GM20431 (cell line): ENCODE results near the gene IKBKG.
"Not testable (repeated sequence)": the region's sequence is repeated elsewhere in the genome, so short reads cannot be mapped to it uniquely, and the experiment has no call there.

Experiments
- in situ Hi-C: fragments of 300-500 bp; cut with MseI, MboI; formaldehyde crosslinking; loops from one replicate; pipeline ENCODE4 v1.15.0; 2020; ENCODE audit warnings: low sequenced_read_pairs; ENCODE audit not compliant: unreplicated experiment

IKBKG gene

GRCh38 chrX:154549766-154550165 is 2.3 kb downstream of the IKBKG start:
- in situ Hi-C loops: no loop called here

GRCh38 chrX:154552112-154552806 is 4.8 kb downstream of the IKBKG start:
- in situ Hi-C loops: not testable (repeated sequence)

- in situ Hi-C loops: not testable (repeated sequence)
Observed at GRCh38 chrX:154558060-154558690, 10.8 kb downstream of the IKBKG start.

GRCh38 chrX:154558896-154559295 is 11.5 kb downstream of the IKBKG start:
- in situ Hi-C loops: not testable (repeated sequence)

GRCh38 chrX:154560326-154560725 is 12.9 kb downstream of the IKBKG start:
- in situ Hi-C loops: not testable (repeated sequence)

GRCh38 chrX:154562295-154562694 is 14.9 kb downstream of the IKBKG start:
- in situ Hi-C loops: not testable (repeated sequence)

- in situ Hi-C loops: not testable (repeated sequence)
Observed at GRCh38 chrX:154570361-154570760, 22.9 kb downstream of the IKBKG start.

- in situ Hi-C loops: not testable (repeated sequence)
Observed at GRCh38 chrX:154573061-154573460, 25.6 kb downstream of the IKBKG start.

GRCh38 chrX:154575076-154575475 is 27.7 kb downstream of the IKBKG start:
- in situ Hi-C loops: not testable (repeated sequence)

- in situ Hi-C loops: not testable (repeated sequence)
Observed at GRCh38 chrX:154582994-154583393, 35.6 kb downstream of the IKBKG start.

GRCh38 chrX:154584585-154585183 is 37.3 kb downstream of the IKBKG start, which contains the start of gene CTAG1A:
Gene CTAG1A (plus strand): TSS chrX:154585133. CDS start chrX:154585207, 74 bp downstream.
- in situ Hi-C loops: not testable (repeated sequence)

GRCh38 chrX:154590415-154590814 is 43.0 kb downstream of the IKBKG start:
- in situ Hi-C loops: not testable (repeated sequence)

- in situ Hi-C loops: no loop called here
Observed at GRCh38 chrX:154592505-154592904, 45.1 kb downstream of the IKBKG start.

- in situ Hi-C loops: no loop called here
Observed at GRCh38 chrX:154593201-154593600, 45.8 kb downstream of the IKBKG start.

- in situ Hi-C loops: no loop called here
Observed at GRCh38 chrX:154594491-154594890, 47.1 kb downstream of the IKBKG start.

GRCh38 chrX:154595559-154596249 is 48.3 kb downstream of the IKBKG start:
- in situ Hi-C loops: no loop called here

- in situ Hi-C loops: no loop called here
Observed at GRCh38 chrX:154596290-154596929, 49.0 kb downstream of the IKBKG start.

GRCh38 chrX:154597221-154597620 is 49.8 kb downstream of the IKBKG start:
- in situ Hi-C loops: no loop called here

GRCh38 chrX:154598656-154599055 is 51.2 kb downstream of the IKBKG start:
- in situ Hi-C loops: no loop called here

GRCh38 chrX:154599531-154599930 is 52.1 kb downstream of the IKBKG start:
- in situ Hi-C loops: no loop called here
